ENCODE measurements around the gene NANOS2. TPM values are rescaled to one million over a fixed set of nuclear protein-coding genes. Genes with fewer than 3 reads are reported as not detected.

NANOS2 gene
- polyA plus RNA-seq, 6 donors from 2014 or later: not detected

- Mint-ChIP-seq H3K4me1 (no peaks in the 10 kb centered on the region), H3K27ac (no peak overlapping the region), H3K4me3 (no peak overlapping the region)
These were observed 5.1 kb upstream of the NANOS2 start for GRCh38 chr19:45919678-45920077.

GRCh38 chr19:45918721-45919120 is 4.1 kb upstream of the NANOS2 start:
- peaks cover 23 to 32% (median 26%) of the 10 kb centered on the region in 3 donors for H3K27me3 Mint-ChIP-seq
- no peak overlapping the region for H3K4me3 Mint-ChIP-seq
- DNase-seq (no peak), ATAC-seq (ENCODE audit: low read depth in 2 of 2) (no peak)
- no peaks in the 10 kb centered on the region for H3K9me3 Mint-ChIP-seq
- H3K27ac Mint-ChIP-seq: no peak overlapping the region
- H3K4me1 Mint-ChIP-seq: no peaks in the 10 kb centered on the region
- H3K36me3 Mint-ChIP-seq: no peaks in the 10 kb centered on the region

More at GRCh38 chr19:45919678-45920077, 5.1 kb upstream of the NANOS2 start:
- no peak for ATAC-seq (ENCODE audit: low read depth in 2 of 2)
- DNase-seq: no peak
- no peaks in the 10 kb centered on the region for H3K9me3 Mint-ChIP-seq
- H3K27me3 Mint-ChIP-seq: peaks cover 22 to 31% (median 26%) of the 10 kb centered on the region in 3 donors
- H3K36me3 Mint-ChIP-seq: no peaks in the 10 kb centered on the region

- Mint-ChIP-seq H3K36me3 (no peaks in the 10 kb centered on the region), H3K4me1 (no peaks in the 10 kb centered on the region), H3K4me3 (no peak overlapping the region), H3K9me3 (no peaks in the 10 kb centered on the region), H3K27ac (no peak overlapping the region), H3K27me3 (peaks cover 32 to 41% (median 33%) of the 10 kb centered on the region in 3 donors)
- DNase-seq (no peak), ATAC-seq (ENCODE audit: low read depth in 2 of 2) (no peak)
These were observed 3.0 kb upstream of the NANOS2 start for GRCh38 chr19:45917421-45918091.

DNA sequence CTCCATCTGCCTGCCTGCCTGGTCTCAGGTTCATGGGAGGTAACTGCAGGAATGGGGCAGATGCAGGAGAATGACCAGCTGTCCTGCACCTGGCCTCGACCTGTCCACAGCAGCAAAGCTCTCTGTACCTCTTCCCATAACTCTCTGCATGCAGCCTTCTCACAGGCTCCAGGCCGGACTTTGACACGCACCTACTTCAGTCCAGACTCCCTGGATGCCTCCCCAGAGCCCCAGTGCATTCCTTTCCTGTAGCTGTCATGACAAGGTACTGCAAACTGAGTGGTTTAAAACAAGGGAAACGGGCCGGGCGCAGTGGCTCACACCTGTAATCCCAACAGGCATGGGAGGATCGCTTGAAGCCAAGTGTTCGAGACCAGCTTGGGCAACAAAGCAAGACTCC is 3.3 kb downstream of the NANOS2 start:
- Mint-ChIP-seq H3K36me3 (no peaks in the 10 kb centered on the region), H3K4me3 (no peak overlapping the region), H3K9me3 (peaks cover 0 to 2% (median 0%) of the 10 kb centered on the region in 7 donors), H3K4me1 (no peaks in the 10 kb centered on the region), H3K27me3 (peaks cover 24 to 54% (median 45%) of the 10 kb centered on the region in 3 donors), H3K27ac (no peak overlapping the region)
- ATAC-seq (ENCODE audit: low read depth in 2 of 2): no peak
- DNase-seq: no peak

DNA sequence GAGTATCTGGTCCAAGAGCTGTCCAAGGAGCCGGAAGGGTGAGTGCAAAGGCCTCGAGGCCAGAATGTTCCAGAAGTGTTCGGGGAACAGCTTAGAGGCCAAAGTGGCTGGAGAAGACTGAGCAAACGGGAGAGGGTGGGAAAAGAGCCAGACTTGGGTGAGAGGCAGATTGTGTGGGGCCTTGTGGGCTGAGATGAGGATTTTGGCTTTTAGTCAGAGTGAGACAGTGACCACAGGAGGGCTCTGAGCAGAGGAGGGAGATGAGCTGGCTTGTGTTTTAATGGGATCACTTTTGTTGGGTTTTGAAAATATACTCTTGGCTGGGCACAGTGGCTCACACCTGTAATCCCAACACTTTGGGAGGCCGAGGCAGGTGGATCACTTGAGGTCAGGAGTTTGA is 5.6 kb downstream of the NANOS2 start:
- ATAC-seq (ENCODE audit: low read depth in 2 of 2) (no peak), DNase-seq (no peak)
- Mint-ChIP-seq H3K36me3 (no peaks in the 10 kb centered on the region), H3K4me3 (no peak overlapping the region), H3K27me3 (peaks cover 17 to 56% (median 49%) of the 10 kb centered on the region in 3 donors), H3K27ac (peak overlapping the region in 1 of 6 donors; percentile 89), H3K4me1 (peaks cover 0 to under 1% (median 0%) of the 10 kb centered on the region in 3 donors), H3K9me3 (peaks cover 0 to 2% (median 0%) of the 10 kb centered on the region in 7 donors)

- no peak overlapping the region for H3K27ac Mint-ChIP-seq
These were observed 8.4 kb downstream of the NANOS2 start for GRCh38 chr19:45906221-45906620.

DNA sequence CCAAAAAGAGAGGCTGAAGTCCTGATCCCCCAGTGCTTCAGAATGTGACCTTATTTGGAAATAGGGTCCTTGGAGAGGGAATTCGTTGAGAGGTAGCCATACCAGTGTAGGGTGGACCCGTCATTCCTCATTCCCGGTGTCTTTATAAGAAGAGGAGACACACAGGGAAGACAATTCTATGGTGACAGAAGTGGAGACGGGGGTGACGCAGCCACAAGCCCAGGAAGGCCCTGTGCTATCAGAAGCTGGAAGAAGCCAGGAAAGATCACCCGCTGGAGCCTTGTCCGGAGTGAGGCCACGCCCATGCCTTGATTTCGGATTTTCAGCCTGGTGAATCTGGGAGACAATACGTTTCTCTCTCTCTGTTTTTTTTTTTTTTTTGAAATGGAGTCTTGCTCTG is 9.6 kb downstream of the NANOS2 start:
- ATAC-seq (ENCODE audit: low read depth in 2 of 2) (no peak), DNase-seq (no peak)
- H3K27me3 Mint-ChIP-seq: peaks cover 4 to 35% (median 21%) of the 10 kb centered on the region in 3 donors
- no peaks in the 10 kb centered on the region for H3K9me3 Mint-ChIP-seq
- no peaks in the 10 kb centered on the region for H3K36me3 Mint-ChIP-seq
- H3K27ac Mint-ChIP-seq: peak overlapping the region in 1 of 6 donors; percentile 65
- peaks cover 15 to 20% (median 17%) of the 10 kb centered on the region in 3 donors for H3K4me1 Mint-ChIP-seq
- H3K4me3 Mint-ChIP-seq: peak overlapping the region in 1 of 8 donors; percentile 47

More at GRCh38 chr19:45906221-45906620, 8.4 kb downstream of the NANOS2 start:
- ATAC-seq (ENCODE audit: low read depth in 2 of 2): no peak
- peak overlapping the region in 1 of 8 donors; percentile 33 for H3K4me3 Mint-ChIP-seq
- no peak for DNase-seq
- H3K36me3 Mint-ChIP-seq: no peaks in the 10 kb centered on the region
- peaks cover 6 to 13% (median 7%) of the 10 kb centered on the region in 3 donors for H3K4me1 Mint-ChIP-seq
- H3K27me3 Mint-ChIP-seq: peaks cover 4 to 43% (median 30%) of the 10 kb centered on the region in 3 donors
- H3K9me3 Mint-ChIP-seq: no peaks in the 10 kb centered on the region

GRCh38 chr19:45902651-45903625 is 11.6 kb downstream of the NANOS2 start:
- Mint-ChIP-seq H3K9me3 (no peaks in the 10 kb centered on the region), H3K36me3 (peaks cover 0 to 5% of the 10 kb centered on the region in 2 donors), H3K27ac (peak overlapping the region; percentile 39 to 93 (median 88)), H3K4me3 (peak overlapping the region; percentile 85 to 98 (median 96)), H3K4me1 (peaks cover 16 to 31% (median 26%) of the 10 kb centered on the region in 3 donors), H3K27me3 (peaks cover 0 to 17% (median 7%) of the 10 kb centered on the region in 3 donors)
- DNase-seq (peak; percentile 100), ATAC-seq (ENCODE audit: low read depth in 2 of 2) (peak; percentile 80 to 81)

DNA sequence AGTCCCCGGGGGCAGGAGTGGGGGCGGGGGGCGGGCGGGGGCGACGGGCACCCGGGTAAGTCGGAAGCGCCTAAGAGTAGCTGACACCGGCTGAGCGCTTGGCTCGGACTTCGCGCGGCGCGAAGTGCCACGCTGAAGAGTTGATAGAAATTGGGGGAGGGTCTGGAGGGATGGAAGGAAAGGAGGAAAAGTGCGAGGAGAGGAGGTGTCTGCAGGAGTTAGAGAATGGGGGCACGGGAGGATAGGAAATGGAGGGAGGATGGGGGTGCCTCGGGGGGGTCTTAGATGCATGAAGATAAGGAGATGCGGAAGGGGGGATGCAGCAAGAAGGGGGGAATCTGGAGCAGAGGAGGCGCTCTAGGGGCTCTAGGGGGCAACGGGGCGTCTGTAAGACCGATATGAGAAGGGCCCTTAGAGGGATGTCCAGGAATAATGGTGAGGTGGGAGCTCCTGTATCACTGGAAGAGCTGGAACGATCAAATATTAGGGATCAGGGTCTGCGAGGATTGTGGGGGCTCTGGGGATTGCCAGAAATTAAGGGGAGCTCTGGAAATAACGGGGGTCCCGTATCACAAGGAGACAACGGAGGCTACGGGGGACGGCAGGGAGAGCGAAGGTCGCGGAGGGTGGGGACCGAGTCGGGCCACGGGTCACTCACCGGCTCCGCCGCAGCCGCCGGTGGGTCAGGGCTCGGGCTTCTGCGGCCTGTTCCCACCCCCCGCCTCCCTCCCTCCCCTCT is 12.5 kb downstream of the NANOS2 start, which contains the start of gene MYPOP:
TSS of gene MYPOP (minus strand) at position 702 of the 739 bp plus-strand sequence. CDS start 840 bp downstream, outside the sequence.
- H3K36me3 Mint-ChIP-seq: peaks cover 0 to 5% of the 10 kb centered on the region in 2 donors
- DNase-seq: no peak

DNA sequence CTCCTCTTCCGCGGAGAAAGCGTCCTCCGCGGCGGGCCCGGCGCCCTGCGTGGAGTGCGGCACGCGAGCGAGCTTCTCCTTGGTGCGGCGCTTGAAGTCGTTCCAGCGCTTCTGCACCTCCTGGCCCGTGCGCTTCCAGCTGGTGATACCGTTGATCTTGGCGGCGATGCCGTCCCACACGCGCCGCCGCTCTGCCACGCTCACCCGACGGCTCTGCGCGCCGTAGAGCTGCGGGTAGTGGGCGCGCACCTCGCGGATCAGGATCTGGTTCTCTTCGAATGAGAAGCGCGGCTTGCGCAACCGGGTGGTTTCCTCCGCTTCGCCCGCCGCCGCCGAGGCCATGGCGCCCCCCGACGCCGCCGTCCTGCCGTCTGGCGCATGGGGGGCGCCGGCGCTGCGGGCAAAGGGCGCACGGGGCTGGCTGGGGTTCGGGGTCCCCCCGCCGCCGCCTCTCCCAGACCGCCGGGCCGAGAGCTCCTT is 13.1 kb downstream of the NANOS2 start:
- Mint-ChIP-seq H3K4me3 (peak overlapping the region; percentile 12 to 98 (median 38)), H3K27me3 (peaks cover 0 to 12% (median 7%) of the 10 kb centered on the region in 3 donors), H3K4me1 (peaks cover 16 to 41% (median 26%) of the 10 kb centered on the region in 3 donors), H3K36me3 (peaks cover 0 to 5% of the 10 kb centered on the region in 2 donors), H3K27ac (peak overlapping the region in 1 of 6 donors; percentile 85), H3K9me3 (no peaks in the 10 kb centered on the region)
- peak in 1 of 2 donors; percentile 19 for ATAC-seq (ENCODE audit: low read depth in 2 of 2)
- DNase-seq: no peak

More for the DNA sequence above, 12.5 kb downstream of the NANOS2 start, which contains the start of gene MYPOP:
- H3K9me3 Mint-ChIP-seq: no peaks in the 10 kb centered on the region
- H3K4me3 Mint-ChIP-seq: peak within 1 kb of the TSS; percentile 91 to 98 (median 97)
- peaks cover 0 to 17% (median 7%) of the 10 kb centered on the region in 3 donors for H3K27me3 Mint-ChIP-seq
- peak within 1 kb of the TSS; percentile 39 to 96 (median 92) for H3K27ac Mint-ChIP-seq
- peak in 1 of 2 donors; percentile 1 for ATAC-seq (ENCODE audit: low read depth in 2 of 2)
- H3K4me1 Mint-ChIP-seq: peaks cover 16 to 38% (median 26%) of the 10 kb centered on the region in 3 donors

DNA sequence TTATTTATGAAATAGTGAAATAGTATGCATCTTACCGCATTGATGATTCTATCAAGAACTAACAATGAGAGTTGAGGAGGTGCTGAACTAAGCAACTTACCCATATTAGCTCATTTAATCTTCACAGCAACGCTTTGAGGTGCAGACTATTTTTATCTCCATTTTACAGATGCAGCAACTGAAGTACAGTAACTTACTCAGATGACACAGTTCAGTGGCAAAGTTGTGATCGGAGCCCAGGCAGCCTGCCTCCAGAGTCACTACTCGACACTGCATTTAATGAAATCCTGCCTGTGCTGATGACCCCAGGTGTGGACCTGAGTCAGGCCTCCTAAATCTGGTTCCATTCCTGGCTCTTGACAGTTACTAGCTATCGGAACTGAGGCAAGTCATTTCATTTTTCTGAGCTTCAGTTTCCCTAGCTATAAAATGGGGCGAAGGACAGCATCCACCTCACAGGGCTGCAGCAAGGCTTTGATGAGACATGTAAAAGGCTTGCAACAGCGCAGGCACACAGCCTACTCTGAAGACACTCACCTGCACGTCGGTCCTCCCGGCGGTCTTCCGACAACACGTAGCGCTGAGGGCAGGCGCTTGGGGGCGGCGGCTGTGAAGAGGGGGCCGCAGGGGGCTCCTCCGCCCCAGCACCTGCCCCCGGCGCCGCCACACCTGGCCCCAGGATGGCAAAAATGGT is 13.7 kb downstream of the NANOS2 start:
- Mint-ChIP-seq H3K4me1 (peaks cover 16 to 41% (median 26%) of the 10 kb centered on the region in 3 donors), H3K9me3 (no peaks in the 10 kb centered on the region), H3K36me3 (peaks cover 0 to 5% of the 10 kb centered on the region in 2 donors), H3K4me3 (peak overlapping the region; percentile 23 to 98 (median 62)), H3K27me3 (peaks cover 0 to 8% (median 6%) of the 10 kb centered on the region in 3 donors), H3K27ac (peak overlapping the region in 2 of 6 donors; percentile 28 to 69)
- ATAC-seq (ENCODE audit: low read depth in 2 of 2) (no peak), DNase-seq (no peak)

All from naive B cell (primary cell).